H1 (cell line): ENCODE data around the gene ZNF727. TPM values are rescaled to one million over a fixed set of nuclear protein-coding genes. Genes with fewer than 3 reads are reported as not detected.

Experiments
- CTCF ChIA-PET: fragments of 300-600 bp; sonication (Branson Sonifier 250); formaldehyde crosslinking; loops from one replicate; lab custom pipeline; 2021; ENCODE audit not compliant: partially characterized antibody; lab: Charles Lee
- POLR2A ChIA-PET: fragments of 300-600 bp; sonication (Branson Sonifier 250); formaldehyde crosslinking; loops from one replicate; lab custom pipeline; 2021; ENCODE audit warnings: inconsistent platforms; ENCODE audit not compliant: partially characterized antibody; lab: Charles Lee
- DNase-seq, 2 experiments: peaks; one replicate each; pipeline versions ENCODE4 v3.0.0 to v3.0.0-alpha.2; 2010 to 2022; ENCODE audit warnings: low spot score in 2 of 2, low read depth in 1 of 2, mixed read lengths in 1 of 2
- FAIRE-seq: peaks from 2 replicates; lab custom pipeline; 2011; peaks lifted over from hg19 to GRCh38; lab: Jason Lieb, UNC
- H2AFZ ChIP-seq: 2 replicates; pipeline ENCODE4 v1.8.1; 2012; ENCODE audit warnings: low read length, inconsistent platforms
- H2AK5ac ChIP-seq: 2 replicates; pipeline ENCODE4 v1.6.1; 2013; ENCODE audit warnings: low read depth, low read length
- H2BK120ac ChIP-seq: replicated peaks from 2 replicates; pipeline ENCODE3; 2013; ENCODE audit warnings: low read depth, low read length, inconsistent platforms
- H2BK12ac ChIP-seq: 2 replicates; pipeline ENCODE4 v1.6.1; 2013; ENCODE audit warnings: low read depth, low read length
- H2BK15ac ChIP-seq: 2 replicates; pipeline ENCODE4 v1.6.1; 2013; ENCODE audit warnings: low read length
- H2BK20ac ChIP-seq: 2 replicates; pipeline ENCODE4 v1.6.1; 2013; ENCODE audit warnings: low read length
- H2BK5ac ChIP-seq: 2 replicates; pipeline ENCODE4 v1.6.1; 2013; ENCODE audit warnings: low read depth, low read length
- H3K14ac ChIP-seq: 2 replicates; pipeline ENCODE4 v1.6.1; 2013; ENCODE audit warnings: inconsistent platforms; ENCODE audit not compliant: insufficient read length
- H3K18ac ChIP-seq: 2 replicates; pipeline ENCODE4 v1.6.1; 2013; ENCODE audit warnings: low read length; ENCODE audit errors: extremely low read depth
- H3K23ac ChIP-seq: 2 replicates; pipeline ENCODE4 v1.6.1; 2013; ENCODE audit warnings: inconsistent platforms; ENCODE audit not compliant: insufficient read length
- H3K23me2 ChIP-seq: 2 replicates; pipeline ENCODE4 v1.6.1; 2013; ENCODE audit warnings: low read depth, low read length
- H3K27ac ChIP-seq: 2 replicates; pipeline ENCODE4 v1.6.1; 2011; ENCODE audit warnings: low read depth, low read length, inconsistent platforms
- H3K27me3 ChIP-seq, 4 experiments: replicated peaks in 1 of 4; 1 replicate in 1 of 4; 2 replicates in 3 of 4; pipeline versions ENCODE4 v1.6.1 to v1.8.1; 2011 to 2013; ENCODE audit warnings: low read length in 3 of 4, mild to moderate bottlenecking in 3 of 4, inconsistent platforms in 2 of 4, mixed read lengths in 2 of 4, moderate library complexity in 1 of 4; ENCODE audit not compliant: control insufficient read depth in 3 of 4, insufficient read depth in 3 of 4; ENCODE audit errors: extremely low read depth in 1 of 4
- H3K36me3 ChIP-seq, 4 experiments: 2 replicates each; pipeline versions ENCODE4 v1.6.1 to v1.8.1; 2011 to 2013; ENCODE audit warnings: mild to moderate bottlenecking in 4 of 4, low read length in 3 of 4, moderate library complexity in 2 of 4, control low read depth in 1 of 4, inconsistent platforms in 1 of 4; ENCODE audit not compliant: insufficient read depth in 4 of 4, control insufficient read depth in 2 of 4
- H3K4ac ChIP-seq: replicated peaks from 2 replicates; pipeline ENCODE3; 2013; ENCODE audit warnings: low read length, low read depth, mixed read lengths, inconsistent platforms; ENCODE audit not compliant: insufficient read length
- H3K4me1 ChIP-seq, 4 experiments: replicated peaks in 1 of 4; 1 replicate in 1 of 4; 2 replicates in 3 of 4; pipeline versions ENCODE4 v1.6.1 to v1.8.1; 2011 to 2013; ENCODE audit warnings: low read length in 3 of 4, inconsistent platforms in 2 of 4, mixed read lengths in 1 of 4; ENCODE audit not compliant: insufficient read depth in 4 of 4, control insufficient read depth in 3 of 4
- H3K4me2 ChIP-seq, 2 experiments: 2 replicates each; pipeline versions ENCODE4 v1.6.1 to v1.8.1; 2011 to 2013; ENCODE audit warnings: low read depth in 2 of 2, low read length in 2 of 2, control low read depth in 1 of 2, inconsistent platforms in 1 of 2, mild to moderate bottlenecking in 1 of 2; ENCODE audit not compliant: insufficient read depth in 1 of 2
- H3K4me3 ChIP-seq, 4 experiments: fragments of 200-600, 300-600 bp in 1 of 4; sonication (generic), shearing (Covaris generic), sonication (Bioruptor Twin) in 1 of 4; 2 replicates each; pipeline versions ENCODE4 v1.5.1 to v1.8.1; 2011 to 2016; ENCODE audit warnings: low read length in 4 of 4, low read depth in 3 of 4, control low read depth in 2 of 4, inconsistent platforms in 2 of 4, mild to moderate bottlenecking in 2 of 4, mixed read lengths in 1 of 4, moderate library complexity in 1 of 4; ENCODE audit not compliant: insufficient read depth in 2 of 4; ENCODE audit errors: extremely low read depth in 1 of 4
- H3K56ac ChIP-seq: replicated peaks from 2 replicates; pipeline ENCODE3; 2013; ENCODE audit warnings: low read depth, mild to moderate bottlenecking, mixed read lengths, low read length, inconsistent platforms; ENCODE audit not compliant: insufficient read length
- H3K79me1 ChIP-seq: 2 replicates; pipeline ENCODE4 v1.6.1; 2013; ENCODE audit warnings: low read depth, low read length, control low read depth
- H3K79me2 ChIP-seq, 2 experiments: 2 replicates each; pipeline versions ENCODE4 v1.6.1 to v1.8.1; 2012 to 2013; ENCODE audit warnings: low read length in 2 of 2, mild to moderate bottlenecking in 2 of 2, inconsistent platforms in 1 of 2; ENCODE audit not compliant: insufficient read depth in 2 of 2, control insufficient read depth in 1 of 2
- H3K9ac ChIP-seq, 4 experiments: replicated peaks in 1 of 4; 1 replicate in 1 of 4; 2 replicates in 3 of 4; pipeline versions ENCODE4 v1.6.1 to v1.8.1; 2011 to 2013; ENCODE audit warnings: low read depth in 3 of 4, low read length in 3 of 4, control low read depth in 2 of 4, mild to moderate bottlenecking in 2 of 4, moderate library complexity in 2 of 4, inconsistent platforms in 1 of 4; ENCODE audit errors: extremely low read depth in 1 of 4
- H3K9me3 ChIP-seq, 2 experiments: 2 replicates each; pipeline versions ENCODE4 v1.6.1 to v1.8.1; 2012 to 2013; ENCODE audit warnings: mild to moderate bottlenecking in 2 of 2, moderate library complexity in 2 of 2, control low read depth in 1 of 2, inconsistent platforms in 1 of 2, low read depth in 1 of 2, low read length in 1 of 2, mixed read lengths in 1 of 2; ENCODE audit not compliant: insufficient read depth in 2 of 2
- H4K20me1 ChIP-seq, 2 experiments: replicated peaks in 1 of 2; 2 replicates each; pipeline versions ENCODE3 to v1.8.1; 2011 to 2013; ENCODE audit warnings: inconsistent platforms in 2 of 2, low read length in 2 of 2, mild to moderate bottlenecking in 1 of 2; ENCODE audit not compliant: insufficient read depth in 2 of 2, control insufficient read depth in 1 of 2
- H4K5ac ChIP-seq: 2 replicates; pipeline ENCODE4 v1.6.1; 2013; ENCODE audit warnings: low read length, low read depth, mixed read lengths, inconsistent platforms; ENCODE audit not compliant: insufficient read length
- H4K8ac ChIP-seq: 2 replicates; pipeline ENCODE4 v1.8.0; 2013; ENCODE audit warnings: mild to moderate bottlenecking, moderate library complexity, low read length, inconsistent platforms; ENCODE audit not compliant: insufficient read depth; ENCODE audit errors: extremely low read depth
- H4K91ac ChIP-seq: replicated peaks from 2 replicates; pipeline ENCODE3; 2013; ENCODE audit warnings: low read length, mixed read lengths, inconsistent platforms; ENCODE audit not compliant: insufficient read length
- TAF7 ChIP-seq: optimal IDR thresholded peaks from 2 replicates; pipeline ENCODE3; 2011; ENCODE audit warnings: low read depth, mild to moderate bottlenecking, inconsistent platforms, low read length, moderate library complexity, borderline replicate concordance
- ZNF274 ChIP-seq: IDR thresholded peaks from 2 replicates; pipeline ENCODE4 v1.7.0; 2012; ENCODE audit warnings: low read length, borderline replicate concordance; ENCODE audit errors: extremely low read depth
- WGBS, 2 experiments: shearing (Covaris generic) in 1 of 2; methylation state at CpG; one replicate each; pipeline versions ENCODE4 v1.1.6 to v1.1.7; 2013 to 2015; ENCODE audit warnings: low lambda C conversion rate in 2 of 2, mixed read lengths in 2 of 2, inconsistent platforms in 1 of 2, low coverage in 1 of 2, missing lambda C conversion rate in 1 of 2; ENCODE audit not compliant: insufficient replicate concordance in 2 of 2, insufficient coverage in 1 of 2, insufficient read length in 1 of 2; ENCODE audit errors: extremely low coverage in 1 of 2, missing lambda C conversion rate in 1 of 2; 5-methylcytosine and 5-hydroxymethylcytosine counted together
- polyA plus RNA-seq, 7 experiments: library from polyadenylated mRNA; depleted of rRNA in 3 of 7; stranded (reverse) in 5 of 7; unstranded in 2 of 7; fragments of >200 nt in 5 of 7; fragments of 200-250 nt in 2 of 7; gene quantifications; 1 replicate in 5 of 7; 2 replicates in 1 of 7; 4 replicates in 1 of 7; pipeline versions ENCODE4 v1.2.1 to v1.2.3, GENCODE V29; 2011 to 2013; ENCODE audit warnings: missing spikeins in 2 of 7, mixed read lengths in 2 of 7
- total RNA-seq: library from RNA; stranded (reverse); fragmentation: NEBNext Ultra II Directional; extraction: Animal tissue kit (Norgen Biotek cat#: 25700); gene quantifications from 2 replicates; pipeline ENCODE4 v1.2.1, GENCODE V29; 2021

ZNF727 gene
- total and polyA plus RNA-seq, 2 of the 8 experiments (the other 6 are each of a cell fraction or from before 2014, with no cell fraction given) = not detected

GRCh38 chr7:64078699-64078994 is 33.4 kb downstream of the ZNF727 start:
- Histone ChIP-seq H2BK12ac (no peak overlapping the region), H2BK120ac (no peak overlapping the region), H3K4me1 (no peaks in the 10 kb centered on the region), H3K79me1 (no peaks in the 10 kb centered on the region), H4K8ac (no peak overlapping the region), H3K9ac (no peak overlapping the region), H2AFZ (no peak overlapping the region), H3K4me2 (no peak overlapping the region), H3K56ac (no peak overlapping the region), H4K91ac (no peak overlapping the region), H2AK5ac (no peak overlapping the region), H3K4ac (no peak overlapping the region), H2BK5ac (no peak overlapping the region), H2BK15ac (no peak overlapping the region), H3K36me3 (no peaks in the 10 kb centered on the region), H3K23me2 (no peaks in the 10 kb centered on the region), H3K79me2 (no peaks in the 10 kb centered on the region), H4K20me1 (no peaks in the 10 kb centered on the region), H3K18ac (no peak overlapping the region), H3K14ac (no peak overlapping the region), H3K4me3 (no peak overlapping the region), H3K9me3 (peaks cover 74 to 85% of the 10 kb centered on the region in 2 experiments), H3K23ac (no peak overlapping the region), H2BK20ac (no peak overlapping the region), H4K5ac (no peak overlapping the region), H3K27me3 (no peaks in the 10 kb centered on the region), H3K27ac (no peak overlapping the region)
- WGBS, 2 experiments = 91% methylated on average over 2 of the region's 2 CpGs; no CpG with 5 or more reads in 1 of the 2 experiments
- no peak for DNase-seq
- TF ChIP-seq TAF7 (no peak), ZNF274 (peak; percentile 42; the same call in 1 of the 2 replicates)
- ChIA-PET POLR2A (no interaction called here), CTCF (no interaction called here)
- no peak for FAIRE-seq
